GM18858 (cell line): ENCODE measurements around the gene SLC50A1.
"Not testable (repeated sequence)": the region's sequence is repeated elsewhere in the genome, so short reads cannot be mapped to it uniquely, and the experiment has no call there.

Experiments used
- ATAC-seq: cut with Tn5 transposase; IDR thresholded peaks from one replicate; pipeline ENCODE4 v1.9.1; 2021; ENCODE audit not compliant: unreplicated experiment

Gene SLC50A1

GRCh38 chr1:155116113-155116764 is 19.4 kb upstream of the SLC50A1 start:
- ATAC-seq = no peak

GRCh38 chr1:155117610-155118009 is 18.0 kb upstream of the SLC50A1 start:
- ATAC-seq = no peak

GRCh38 chr1:155118090-155118489 is 17.6 kb upstream of the SLC50A1 start:
- not testable (repeated sequence) for ATAC-seq

- no peak for ATAC-seq
These were observed 15.4 kb upstream of the SLC50A1 start for GRCh38 chr1:155120253-155120652.

- no peak for ATAC-seq
These were observed 14.4 kb upstream of the SLC50A1 start for GRCh38 chr1:155121249-155121648.

- no peak for ATAC-seq
These were observed 13.3 kb upstream of the SLC50A1 start for GRCh38 chr1:155122308-155122707.

- no peak for ATAC-seq
These were observed 11.9 kb upstream of the SLC50A1 start for GRCh38 chr1:155123801-155124200.

- ATAC-seq = no peak
These were observed 10.9 kb upstream of the SLC50A1 start for GRCh38 chr1:155124503-155125463.

- no peak for ATAC-seq
These were observed 10.1 kb upstream of the SLC50A1 start for GRCh38 chr1:155125511-155125945.

- no peak for ATAC-seq
These were observed 9.6 kb upstream of the SLC50A1 start for GRCh38 chr1:155125946-155126555.

GRCh38 chr1:155126556-155127104 is 9.0 kb upstream of the SLC50A1 start:
- no peak for ATAC-seq

- no peak for ATAC-seq
These were observed 8.3 kb upstream of the SLC50A1 start, which contains the start of gene EFNA1 for GRCh38 chr1:155127105-155127966. EFNA1 (plus strand) TSS chr1:155127876; CDS start chr1:155127978, 102 bp downstream.

- ATAC-seq = no peak
These were observed 7.5 kb upstream of the SLC50A1 start for GRCh38 chr1:155127967-155128754.

- ATAC-seq = no peak
These were observed 6.7 kb upstream of the SLC50A1 start for GRCh38 chr1:155128755-155129473.

- no peak for ATAC-seq
These were observed 5.2 kb upstream of the SLC50A1 start for GRCh38 chr1:155130272-155131006.

- no peak for ATAC-seq
These were observed 4.4 kb upstream of the SLC50A1 start for GRCh38 chr1:155131285-155131684.

- no peak for ATAC-seq
These were observed 3.8 kb upstream of the SLC50A1 start for GRCh38 chr1:155131856-155132255.

- no peak for ATAC-seq
These were observed 1.8 kb upstream of the SLC50A1 start for GRCh38 chr1:155133799-155134281.
